ENCODE results near the gene VPS35L.
A peak's percentile ranks its signal among the peaks of the same experiment; 100 is the strongest.
"Not testable (repeated sequence)": the region's sequence is repeated elsewhere in the genome, so short reads cannot be mapped to it uniquely, and the experiment has no call there.

VPS35L gene

GRCh38 chr16:19523559-19524355 lies 31.7 kb upstream of the VPS35L start, which contains the start of gene CCP110:
TSS of gene CCP110 (plus strand) at chr16:19523942. CDS start at chr16:19527882, 3,940 bp downstream.
- DNase-seq (ENCODE audit: insufficient read length, low spot score) (peak; percentile 86), FAIRE-seq (peak; percentile 60)
- TF ChIP-seq POLR2A (IDR thresholded peaks at IDR 0.05; ENCODE audit: low read depth, low read length), result peak; percentile 78

- no peak for FAIRE-seq
- DNase-seq (ENCODE audit: insufficient read length, low spot score), result no peak
- TF ChIP-seq POLR2A (IDR thresholded peaks at IDR 0.05; ENCODE audit: low read depth, low read length), result no peak
Measured at GRCh38 chr16:19524356-19524615, 31.2 kb upstream of the VPS35L start.

- DNase-seq (ENCODE audit: insufficient read length, low spot score), result no peak
- TF ChIP-seq POLR2A (IDR thresholded peaks at IDR 0.05; ENCODE audit: low read depth, low read length), result no peak
- FAIRE-seq, result no peak
Measured at GRCh38 chr16:19524616-19525384, 30.7 kb upstream of the VPS35L start.

GRCh38 chr16:19525385-19525723 lies 30.1 kb upstream of the VPS35L start:
- TF ChIP-seq POLR2A (IDR thresholded peaks at IDR 0.05; ENCODE audit: low read depth, low read length), result no peak
- DNase-seq (ENCODE audit: insufficient read length, low spot score), result no peak
- no peak for FAIRE-seq

GRCh38 chr16:19527161-19527560 lies 28.3 kb upstream of the VPS35L start:
- no peak for DNase-seq (ENCODE audit: insufficient read length, low spot score)
- FAIRE-seq, result no peak
- TF ChIP-seq POLR2A (IDR thresholded peaks at IDR 0.05; ENCODE audit: low read depth, low read length), result no peak

- DNase-seq (ENCODE audit: insufficient read length, low spot score) (no peak), FAIRE-seq (no peak)
- TF ChIP-seq POLR2A (IDR thresholded peaks at IDR 0.05; ENCODE audit: low read depth, low read length), result no peak
Measured at GRCh38 chr16:19528666-19529065, 26.8 kb upstream of the VPS35L start.

- TF ChIP-seq POLR2A (IDR thresholded peaks at IDR 0.05; ENCODE audit: low read depth, low read length), result no peak
- FAIRE-seq (no peak), DNase-seq (ENCODE audit: insufficient read length, low spot score) (no peak)
Measured at GRCh38 chr16:19532601-19533000, 22.9 kb upstream of the VPS35L start.

GRCh38 chr16:19540241-19540970 lies 15.1 kb upstream of the VPS35L start:
- no peak for DNase-seq (ENCODE audit: insufficient read length, low spot score)
- TF ChIP-seq POLR2A (IDR thresholded peaks at IDR 0.05; ENCODE audit: low read depth, low read length), result no peak
- no peak for FAIRE-seq

GRCh38 chr16:19542138-19542821 lies 13.2 kb upstream of the VPS35L start:
- FAIRE-seq, result no peak

GRCh38 chr16:19543278-19543996 lies 12.1 kb upstream of the VPS35L start:
- not testable (repeated sequence) for DNase-seq (ENCODE audit: insufficient read length, low spot score); FAIRE-seq

More at GRCh38 chr16:19542138-19542821, 13.2 kb upstream of the VPS35L start:
- TF ChIP-seq POLR2A (IDR thresholded peaks at IDR 0.05; ENCODE audit: low read depth, low read length), result no peak
- no peak for DNase-seq (ENCODE audit: insufficient read length, low spot score)

GRCh38 chr16:19548144-19548543 lies 7.4 kb upstream of the VPS35L start:
- no peak for TF ChIP-seq POLR2A (IDR thresholded peaks at IDR 0.05; ENCODE audit: low read depth, low read length)
- FAIRE-seq (no peak), DNase-seq (ENCODE audit: insufficient read length, low spot score) (no peak)

GRCh38 chr16:19549673-19550072 lies 5.8 kb upstream of the VPS35L start:
- no peak for FAIRE-seq
- DNase-seq (ENCODE audit: insufficient read length, low spot score), result no peak
- TF ChIP-seq POLR2A (IDR thresholded peaks at IDR 0.05; ENCODE audit: low read depth, low read length), result no peak
